WTC11 (cell line): ENCODE measurements around the gene UCKL1. TPM values are rescaled to one million over a fixed set of nuclear protein-coding genes. Genes with fewer than 3 reads are reported as not detected.
A peak's percentile ranks its signal among the peaks of the same experiment; 100 is the strongest.

Experiments used
- ATAC-seq: fragments of 200-7000 bp; cut with Tn5 transposase; 2 replicates; pipeline ENCODE4 v1.10.0; 2021; ENCODE audit warnings: mild to moderate bottlenecking, moderate library complexity
- CTCF ChIA-PET: fragments of 300-600 bp; sonication (Branson Sonifier 250); formaldehyde crosslinking; loops from one replicate; lab custom pipeline; 2021; ENCODE audit warnings: antibody characterized with exemption; lab: Charles Lee
- POLR2A ChIA-PET: fragments of 350-600 bp; sonication (Branson Sonifier 250); formaldehyde crosslinking; loops from one replicate; lab custom pipeline; 2021; ENCODE audit warnings: antibody characterized with exemption; lab: Charles Lee
- DNase-seq: peaks from one replicate; pipeline ENCODE4 v3.0.0; 2021; ENCODE audit warnings: low spot score
- H3K27ac Mint-ChIP-seq: 2 replicates; pipeline ENCODE4 v1.8.0; 2021; ENCODE audit warnings: mixed read lengths
- H3K27me3 Mint-ChIP-seq: 2 replicates; pipeline ENCODE4 v1.8.0; 2021; ENCODE audit warnings: low read depth, mild to moderate bottlenecking, moderate library complexity, mixed read lengths
- H3K36me3 Mint-ChIP-seq: 2 replicates; pipeline ENCODE4 v1.8.0; 2021; ENCODE audit warnings: mixed read lengths
- H3K4me1 Mint-ChIP-seq: 2 replicates; pipeline ENCODE4 v1.8.0; 2022; ENCODE audit warnings: mixed read lengths
- H3K4me3 Mint-ChIP-seq: 2 replicates; pipeline ENCODE4 v1.8.0; 2021; ENCODE audit warnings: mild to moderate bottlenecking, moderate library complexity, mixed read lengths
- H3K9me3 Mint-ChIP-seq: 2 replicates; pipeline ENCODE4 v1.8.0; 2021; ENCODE audit warnings: mixed read lengths
- AR ChIP-seq: fragments of 250-450 bp; sonication (Bioruptor Pico); IDR thresholded peaks from 2 replicates; pipeline ENCODE4 v1.9.0; 2021; ENCODE audit warnings: mild to moderate bottlenecking
- ATF2 ChIP-seq: sonication (generic); formaldehyde crosslinking; IDR thresholded peaks from 2 replicates; pipeline ENCODE4 v1.8.1; 2022; ENCODE audit warnings: low read depth, missing genetic modification reagents, borderline replicate concordance
- FOXP1 ChIP-seq: sonication (generic); formaldehyde crosslinking; IDR thresholded peaks from 2 replicates; pipeline ENCODE4 v1.8.0; 2022; ENCODE audit warnings: missing genetic modification reagents, mild to moderate bottlenecking, moderate library complexity, borderline replicate concordance
- GABPB1 ChIP-seq: sonication (generic); formaldehyde crosslinking; IDR thresholded peaks from 2 replicates; pipeline ENCODE4 v1.8.1; 2023; ENCODE audit warnings: mild to moderate bottlenecking, missing genetic modification reagents
- HMGA2 ChIP-seq: fragments of 250-450 bp; sonication (Bioruptor Pico); IDR thresholded peaks from 2 replicates; pipeline ENCODE4 v1.4.0; 2021; ENCODE audit warnings: mild to moderate bottlenecking, moderate library complexity
- JAZF1 ChIP-seq: fragments of 250-450 bp; sonication (Bioruptor Pico); IDR thresholded peaks from 2 replicates; pipeline ENCODE4 v1.9.0; 2021; ENCODE audit warnings: moderate library complexity, mild to moderate bottlenecking, inconsistent platforms
- JUN ChIP-seq: sonication (generic); formaldehyde crosslinking; IDR thresholded peaks from 2 replicates; pipeline ENCODE4 v1.8.0; 2023; ENCODE audit warnings: mild to moderate bottlenecking, missing genetic modification reagents
- MLX ChIP-seq: sonication (generic); formaldehyde crosslinking; IDR thresholded peaks from 2 replicates; pipeline ENCODE4 v1.8.1; 2023; ENCODE audit warnings: mild to moderate bottlenecking, missing genetic modification reagents, moderate library complexity
- MXD4 ChIP-seq: fragments of 250-450 bp; sonication (Bioruptor Pico); IDR thresholded peaks from 2 replicates; pipeline ENCODE4 v1.8.0; 2021; ENCODE audit warnings: mild to moderate bottlenecking, moderate library complexity, borderline replicate concordance
- RELA ChIP-seq: sonication (generic); formaldehyde crosslinking; IDR thresholded peaks from 2 replicates; pipeline ENCODE4 v1.8.1; 2022; ENCODE audit warnings: missing genetic modification reagents, mild to moderate bottlenecking, borderline replicate concordance
- ZNF423 ChIP-seq: fragments of 250-450 bp; sonication (Bioruptor Pico); IDR thresholded peaks from 2 replicates; pipeline ENCODE4 v2.1.2; 2022; ENCODE audit warnings: mild to moderate bottlenecking, moderate library complexity
- total RNA-seq: library from RNA; stranded (reverse); gene quantifications from 3 replicates; pipeline ENCODE4 v1.2.3, GENCODE V29; 2021
- TF ChIP-seq, protein P1 (sequence below): sonication (generic); formaldehyde crosslinking; IDR thresholded peaks from 2 replicates; pipeline ENCODE4 v1.8.0; 2022; ENCODE audit warnings: missing genetic modification reagents

UCKL1 gene
- total RNA-seq, 1 experiment from 2014 or later: 51.2 TPM

- DNase-seq (no peak), ATAC-seq (no peak)
- ChIA-PET CTCF (no interaction called here), POLR2A (no interaction called here)
- no peak overlapping the region for H3K27ac Mint-ChIP-seq
- H3K4me3 Mint-ChIP-seq: peak overlapping the region; percentile 74
- TF ChIP-seq GABPB1 (CRISPR knock-in tag) (peak; percentile 68), JUN (CRISPR knock-in tag) (no peak)
- TF ChIP-seq, all 79 proteins: peak for 1
- H3K9me3 Mint-ChIP-seq: no peaks in the 10 kb centered on the region; the same call in 1 of the 2 replicates
- H3K4me1 Mint-ChIP-seq: peaks cover 12% of the 10 kb centered on the region
- H3K27me3 Mint-ChIP-seq: peaks cover 30% of the 10 kb centered on the region
- peaks cover 37% of the 10 kb centered on the region for H3K36me3 Mint-ChIP-seq
These were observed 12.9 kb upstream of the UCKL1 start for GRCh38 chr20:63968928-63969760.

DNA sequence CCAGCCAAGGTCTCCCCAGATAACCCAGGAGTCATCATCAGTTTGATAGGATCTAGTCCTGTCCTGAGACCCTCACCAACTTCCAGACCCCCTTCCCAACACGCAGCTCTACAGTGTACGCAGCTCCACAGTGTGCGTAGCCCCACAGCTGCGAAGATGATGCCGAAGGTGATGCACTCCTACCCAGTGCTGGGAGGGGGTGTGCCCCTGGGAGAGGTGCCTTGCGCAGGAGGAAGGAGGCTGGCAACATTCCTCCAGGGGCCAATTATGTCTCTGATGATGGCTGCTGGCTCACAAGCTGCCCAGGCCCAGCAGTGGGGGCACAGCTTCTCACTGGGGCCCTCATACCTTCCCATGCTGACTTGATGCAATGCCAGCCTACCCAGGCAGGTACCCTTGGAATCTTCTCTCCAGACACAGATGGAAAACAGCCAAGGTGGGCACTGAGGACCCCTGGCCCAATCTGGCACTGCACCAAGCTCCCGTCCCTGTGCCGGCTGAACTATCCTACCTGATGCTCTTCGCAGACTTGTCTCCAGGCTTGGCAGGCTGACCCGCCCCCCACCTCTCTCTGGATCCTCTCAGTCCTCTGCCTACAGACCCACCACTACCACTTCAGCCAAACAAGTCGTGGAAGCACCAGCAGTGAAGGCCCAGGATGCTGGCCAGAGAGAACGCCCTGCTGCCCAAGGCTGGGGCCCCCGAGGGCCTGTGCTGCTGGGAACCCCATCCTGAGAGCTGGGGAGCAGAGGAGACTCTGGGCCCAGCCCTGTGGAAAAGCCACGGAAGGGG, 12.1 kb upstream of the UCKL1 start:
- Mint-ChIP-seq H3K4me1 (peaks cover 6% of the 10 kb centered on the region), H3K36me3 (peaks cover 44% of the 10 kb centered on the region), H3K27me3 (peaks cover 30% of the 10 kb centered on the region), H3K4me3 (peak overlapping the region; percentile 74), H3K9me3 (no peaks in the 10 kb centered on the region; the same call in 1 of the 2 replicates), H3K27ac (no peak overlapping the region)
- no peak for ATAC-seq
- no peak for TF ChIP-seq RELA
- TF ChIP-seq ATF2 (CRISPR knock-in tag): no peak
- no peak for TF ChIP-seq JAZF1 (CRISPR knock-in tag)
- no peak for TF ChIP-seq FOXP1
- TF ChIP-seq ZNF423: no peak
- TF ChIP-seq MXD4 (CRISPR knock-in tag): no peak
- TF ChIP-seq MLX (CRISPR knock-in tag): no peak
- TF ChIP-seq, protein P1, sequence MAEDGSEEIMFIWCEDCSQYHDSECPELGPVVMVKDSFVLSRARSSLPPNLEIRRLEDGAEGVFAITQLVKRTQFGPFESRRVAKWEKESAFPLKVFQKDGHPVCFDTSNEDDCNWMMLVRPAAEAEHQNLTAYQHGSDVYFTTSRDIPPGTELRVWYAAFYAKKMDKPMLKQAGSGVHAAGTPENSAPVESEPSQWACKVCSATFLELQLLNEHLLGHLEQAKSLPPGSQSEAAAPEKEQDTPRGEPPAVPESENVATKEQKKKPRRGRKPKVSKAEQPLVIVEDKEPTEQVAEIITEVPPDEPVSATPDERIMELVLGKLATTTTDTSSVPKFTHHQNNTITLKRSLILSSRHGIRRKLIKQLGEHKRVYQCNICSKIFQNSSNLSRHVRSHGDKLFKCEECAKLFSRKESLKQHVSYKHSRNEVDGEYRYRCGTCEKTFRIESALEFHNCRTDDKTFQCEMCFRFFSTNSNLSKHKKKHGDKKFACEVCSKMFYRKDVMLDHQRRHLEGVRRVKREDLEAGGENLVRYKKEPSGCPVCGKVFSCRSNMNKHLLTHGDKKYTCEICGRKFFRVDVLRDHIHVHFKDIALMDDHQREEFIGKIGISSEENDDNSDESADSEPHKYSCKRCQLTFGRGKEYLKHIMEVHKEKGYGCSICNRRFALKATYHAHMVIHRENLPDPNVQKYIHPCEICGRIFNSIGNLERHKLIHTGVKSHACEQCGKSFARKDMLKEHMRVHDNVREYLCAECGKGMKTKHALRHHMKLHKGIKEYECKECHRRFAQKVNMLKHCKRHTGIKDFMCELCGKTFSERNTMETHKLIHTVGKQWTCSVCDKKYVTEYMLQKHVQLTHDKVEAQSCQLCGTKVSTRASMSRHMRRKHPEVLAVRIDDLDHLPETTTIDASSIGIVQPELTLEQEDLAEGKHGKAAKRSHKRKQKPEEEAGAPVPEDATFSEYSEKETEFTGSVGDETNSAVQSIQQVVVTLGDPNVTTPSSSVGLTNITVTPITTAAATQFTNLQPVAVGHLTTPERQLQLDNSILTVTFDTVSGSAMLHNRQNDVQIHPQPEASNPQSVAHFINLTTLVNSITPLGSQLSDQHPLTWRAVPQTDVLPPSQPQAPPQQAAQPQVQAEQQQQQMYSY: no peak
- no peak for TF ChIP-seq HMGA2 (CRISPR knock-in tag)
- no peak for TF ChIP-seq JUN (CRISPR knock-in tag)
- TF ChIP-seq AR (CRISPR knock-in tag): no peak
- CTCF ChIA-PET: no interaction called here
- POLR2A ChIA-PET: no interaction called here
- DNase-seq: no peak
